IMR-90 (cell line): ENCODE data around the gene LCNL1. TPM values are rescaled to one million over a fixed set of nuclear protein-coding genes. Genes with fewer than 3 reads are reported as not detected.
A peak's percentile ranks its signal among the peaks of the same experiment; 100 is the strongest.

ENCODE experiments used
- ATAC-seq: fragments of 200-7000 bp; cut with Tn5 transposase; 2 replicates; pipeline ENCODE4 v1.9.1; 2020; ENCODE audit warnings: low read depth, mild to moderate bottlenecking, moderate library complexity
- BruUV-seq: library from RNA; stranded (reverse); fragments of 400-500 nt; replicated peaks from 2 replicates; lab custom pipeline; 2021; lab: Mats Ljungman, UMichigan
- CTCF ChIA-PET: fragments of 300-600 bp; formaldehyde crosslinking; extraction: SDS; loops from one replicate; lab custom pipeline; 2021; ENCODE audit warnings: antibody characterized with exemption; lab: Yijun Ruan, JAX
- POLR2A ChIA-PET: fragments of 300-600 bp; sonication (Branson Sonifier 250); formaldehyde crosslinking; loops from one replicate; lab custom pipeline; 2022; ENCODE audit warnings: antibody characterized with exemption; ENCODE audit not compliant: unreplicated experiment; lab: Charles Lee
- DNase-seq: peaks from one replicate; pipeline ENCODE4 v3.0.0; 2013
- H2AFZ ChIP-seq: replicated peaks from 2 replicates; pipeline ENCODE3; 2013; ENCODE audit warnings: low read length, mild to moderate bottlenecking; ENCODE audit not compliant: poor library complexity
- H2AK5ac ChIP-seq: 2 replicates; pipeline ENCODE4 v1.6.1; 2013; ENCODE audit warnings: low read depth, low read length, inconsistent platforms
- H2AK9ac ChIP-seq: replicated peaks from 2 replicates; pipeline ENCODE3; 2013; ENCODE audit warnings: mild to moderate bottlenecking, low read depth, low read length, moderate library complexity; ENCODE audit not compliant: poor library complexity
- H2BK120ac ChIP-seq: 2 replicates; pipeline ENCODE4 v1.6.1; 2013; ENCODE audit warnings: low read depth, low read length, inconsistent platforms
- H2BK15ac ChIP-seq: 3 replicates; pipeline ENCODE4 v1.6.1; 2013; ENCODE audit warnings: low read depth, low read length, inconsistent platforms
- H2BK20ac ChIP-seq: 2 replicates; pipeline ENCODE4 v1.6.1; 2013; ENCODE audit warnings: low read depth, mild to moderate bottlenecking, inconsistent platforms, low read length, moderate library complexity
- H2BK5ac ChIP-seq: 2 replicates; pipeline ENCODE4 v1.6.1; 2013; ENCODE audit warnings: mild to moderate bottlenecking, low read depth, low read length, inconsistent platforms; ENCODE audit not compliant: poor library complexity, severe bottlenecking
- H3K14ac ChIP-seq: replicated peaks from 2 replicates; pipeline ENCODE4 v1.6.1; 2013; ENCODE audit warnings: low read depth, low read length, inconsistent platforms
- H3K18ac ChIP-seq: 2 replicates; pipeline ENCODE4 v1.6.1; 2013; ENCODE audit warnings: low read depth, low read length, control low read depth
- H3K23ac ChIP-seq: 2 replicates; pipeline ENCODE4 v1.6.1; 2013; ENCODE audit warnings: low read depth, low read length, inconsistent platforms
- H3K27ac ChIP-seq: 2 replicates; pipeline ENCODE4 v1.5.1; 2013; ENCODE audit warnings: mild to moderate bottlenecking, control low read depth, low read length; ENCODE audit not compliant: insufficient read depth
- H3K27me3 ChIP-seq: 2 replicates; pipeline ENCODE4 v1.6.1; 2013; ENCODE audit warnings: low read length; ENCODE audit not compliant: control insufficient read depth, insufficient read depth
- H3K36me3 ChIP-seq: 2 replicates; pipeline ENCODE4 v1.6.1; 2013; ENCODE audit warnings: low read length, mixed read lengths; ENCODE audit not compliant: control insufficient read depth, insufficient read depth
- H3K4ac ChIP-seq: 2 replicates; pipeline ENCODE4 v1.6.1; 2013; ENCODE audit warnings: low read depth, low read length, inconsistent platforms
- H3K4me1 ChIP-seq: 2 replicates; pipeline ENCODE4 v1.6.1; 2013; ENCODE audit warnings: low read length, mixed read lengths; ENCODE audit not compliant: control insufficient read depth, insufficient read depth
- H3K4me2 ChIP-seq: 2 replicates; pipeline ENCODE4 v1.6.1; 2013; ENCODE audit warnings: low read depth, mild to moderate bottlenecking, control low read depth, low read length, moderate library complexity
- H3K4me3 ChIP-seq: 2 replicates; pipeline ENCODE4 v1.5.1; 2013; ENCODE audit warnings: low read depth, mild to moderate bottlenecking, control low read depth, low read length, moderate library complexity; ENCODE audit not compliant: insufficient read depth
- H3K56ac ChIP-seq: 2 replicates; pipeline ENCODE4 v1.6.1; 2013; ENCODE audit warnings: low read length, inconsistent platforms; ENCODE audit not compliant: insufficient read depth; ENCODE audit errors: extremely low read depth
- H3K79me1 ChIP-seq, 2 experiments: 2 replicates each; pipeline ENCODE4 v1.6.1; 2013; ENCODE audit warnings: low read length in 2 of 2, inconsistent platforms in 1 of 2, low read depth in 1 of 2
- H3K9ac ChIP-seq: 2 replicates; pipeline ENCODE4 v1.6.1; 2013; ENCODE audit warnings: low read depth, low read length, control low read depth
- H3K9me1 ChIP-seq: 2 replicates; pipeline ENCODE4 v1.6.1; 2013; ENCODE audit warnings: low read length, inconsistent platforms; ENCODE audit not compliant: insufficient read depth
- H3K9me3 ChIP-seq: 2 replicates; pipeline ENCODE4 v1.6.1; 2013; ENCODE audit warnings: low read length; ENCODE audit not compliant: control insufficient read depth, insufficient read depth
- H4K20me1 ChIP-seq: 2 replicates; pipeline ENCODE4 v1.6.1; 2013; ENCODE audit warnings: low read length, inconsistent platforms; ENCODE audit not compliant: insufficient read depth
- H4K5ac ChIP-seq: 2 replicates; pipeline ENCODE4 v1.6.1; 2013; ENCODE audit warnings: mild to moderate bottlenecking, low read depth, low read length, control low read depth
- H4K8ac ChIP-seq, 2 experiments: 2 replicates each; pipeline ENCODE4 v1.6.1; 2013; ENCODE audit warnings: low read depth in 2 of 2, low read length in 2 of 2, control low read depth in 1 of 2, inconsistent platforms in 1 of 2
- H4K91ac ChIP-seq: 2 replicates; pipeline ENCODE4 v1.6.1; 2013; ENCODE audit warnings: low read depth, low read length, inconsistent platforms; ENCODE audit not compliant: insufficient read depth
- CEBPB ChIP-seq: IDR thresholded peaks from 2 replicates; pipeline ENCODE4 v1.6.1; 2012; ENCODE audit warnings: low read depth, low read length, improper control_type of control experiment
- CTCF ChIP-seq: conservative IDR thresholded peaks from 2 replicates; pipeline ENCODE4 v1.5.1; 2012; ENCODE audit warnings: mild to moderate bottlenecking, low read depth, low read length, improper control_type of control experiment
- ELK1 ChIP-seq: fragments of 150-350 bp; IDR thresholded peaks from 2 replicates; pipeline ENCODE4 v1.6.1; 2016; ENCODE audit warnings: low read depth, mild to moderate bottlenecking, low read length, moderate library complexity, borderline replicate concordance
- FOS ChIP-seq: fragments of 150-350 bp; IDR thresholded peaks from 2 replicates; pipeline ENCODE4 v1.6.1; 2016; ENCODE audit warnings: low read depth, low read length
- POLR2A ChIP-seq: IDR thresholded peaks from 2 replicates; pipeline ENCODE4 v1.6.1; 2012; ENCODE audit warnings: mild to moderate bottlenecking, low read depth, low read length
- RAD21 ChIP-seq: IDR thresholded peaks from 2 replicates; pipeline ENCODE4 v1.6.1; 2012; ENCODE audit warnings: low read length, improper control_type of control experiment
- RCOR1 ChIP-seq: IDR thresholded peaks from 2 replicates; pipeline ENCODE4 v1.6.1; 2012; ENCODE audit warnings: mild to moderate bottlenecking, low read length, improper control_type of control experiment; ENCODE audit not compliant: insufficient replicate concordance
- RFX5 ChIP-seq: IDR thresholded peaks from 2 replicates; pipeline ENCODE4 v1.8.0; 2012; ENCODE audit warnings: low read depth, mild to moderate bottlenecking, low read length, moderate library complexity
- WGBS, 2 experiments: methylation state at CpG; one replicate each; pipeline versions ENCODE4 v1.1.5 to v1.1.7; 2013; ENCODE audit warnings: missing lambda C conversion rate in 2 of 2; ENCODE audit not compliant: insufficient read length in 1 of 2; ENCODE audit errors: extremely low coverage in 2 of 2; 5-methylcytosine and 5-hydroxymethylcytosine counted together
- dilution Hi-C: fragments of 300-500 bp; cut with HindIII; formaldehyde crosslinking; loops from one replicate; pipeline ENCODE4 v1.14.3; 2018; ENCODE audit warnings: low sequenced_read_pairs; ENCODE audit not compliant: unreplicated experiment
- in situ Hi-C: fragments of 300-500 bp; cut with MboI; formaldehyde crosslinking; loops from 3 replicates; pipeline ENCODE4 v1.14.3; 2019; ENCODE audit warnings: low sequenced_read_pairs, inconsistent platforms, mixed read lengths
- intact Hi-C: fragments of 100-400 bp; cut with micrococcal nuclease; formaldehyde crosslinking; loops from 2 replicates; pipeline ENCODE4 v1.10.0; 2022
- polyA plus RNA-seq, 3 experiments: library from polyadenylated mRNA; depleted of rRNA; stranded (reverse); fragments of >200 nt; gene quantifications; 2 replicates each; pipeline ENCODE4 v1.2.3, GENCODE V29; 2012; ENCODE audit warnings: low replicate concordance in 1 of 3
- total RNA-seq: library from RNA; depleted of rRNA; stranded (reverse); fragments of >200 nt; gene quantifications from 2 replicates; pipeline ENCODE4 v1.2.3, GENCODE V29; 2012

The LCNL1 gene
- total and polyA plus RNA-seq, 2 of the 4 experiments (the other 2 are of a cell fraction) = 0.15 TPM; not detected in 1

DNA sequence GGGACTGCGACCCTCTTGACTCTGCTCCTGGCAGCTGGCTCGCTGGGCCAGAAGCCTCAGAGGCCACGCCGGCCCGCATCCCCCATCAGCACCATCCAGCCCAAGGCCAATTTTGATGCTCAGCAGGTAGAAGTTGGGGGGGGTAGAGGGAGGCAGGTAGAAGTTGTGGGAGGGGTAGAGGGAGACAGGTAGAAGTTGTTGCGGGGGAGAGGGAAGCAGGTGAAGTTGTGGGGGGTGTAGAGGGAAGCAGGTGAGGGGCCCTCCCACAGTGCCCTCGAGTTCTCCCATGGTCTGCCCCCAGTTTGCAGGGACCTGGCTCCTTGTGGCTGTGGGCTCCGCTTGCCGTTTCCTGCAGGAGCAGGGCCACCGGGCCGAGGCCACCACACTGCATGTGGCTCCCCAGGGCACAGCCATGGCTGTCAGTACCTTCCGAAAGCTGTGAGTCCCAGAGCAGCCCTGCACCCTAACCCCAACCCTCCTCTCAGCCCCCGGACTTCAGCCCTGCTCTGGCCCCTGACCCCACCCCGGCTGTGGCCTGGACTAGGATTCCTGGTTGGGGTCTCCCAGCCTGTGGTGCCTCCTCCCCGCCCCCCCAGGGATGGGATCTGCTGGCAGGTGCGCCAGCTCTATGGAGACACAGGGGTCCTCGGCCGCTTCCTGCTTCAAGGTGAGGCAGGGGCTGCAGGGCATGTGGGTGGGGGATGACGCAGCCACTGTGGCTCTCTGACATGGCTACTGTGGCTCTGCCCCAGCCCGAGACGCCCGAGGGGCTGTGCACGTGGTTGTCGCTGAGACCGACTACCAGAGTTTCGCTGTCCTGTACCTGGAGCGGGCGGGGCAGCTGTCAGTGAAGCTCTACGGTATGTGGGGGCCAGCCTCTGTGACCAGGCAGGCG is 37.2 kb upstream of the LCNL1 start:
- H3K4me2 ChIP-seq = no peak overlapping the region
- H3K27ac ChIP-seq = no peak overlapping the region
- ChIA-PET CTCF (interaction anchor here (0.7 kb wide), 1 partner anchor 27 kb away, joined by 4 read pairs; no protein-coding TSS in a partner anchor), POLR2A (no interaction called here)
- no peak overlapping the region; a peak in 1 of 4 replicates for H4K8ac ChIP-seq
- DNase-seq (no peak), ATAC-seq (no peak)
- H3K36me3 ChIP-seq = peaks cover 24% of the 10 kb centered on the region
- intact Hi-C loops = loop anchor here (2.0 kb wide), 1 partner anchor 97 kb away; the partner anchor contains the start of gene PHPT1
- H3K4me3 ChIP-seq = no peak overlapping the region
- H3K9me1 ChIP-seq = peaks cover 4% of the 10 kb centered on the region
- H3K4me1 ChIP-seq = peaks cover 4% of the 10 kb centered on the region
- H3K4ac ChIP-seq = no peak overlapping the region
- peak overlapping the region; percentile 33 for H2AK9ac ChIP-seq
- H3K56ac ChIP-seq = no peak overlapping the region
- peaks cover 15% of the 10 kb centered on the region for H4K20me1 ChIP-seq
- H4K5ac ChIP-seq = no peak overlapping the region; the same call in 1 of the 2 replicates
- no peak overlapping the region for H2BK120ac ChIP-seq
- no peaks in the 10 kb centered on the region for H3K27me3 ChIP-seq
- H3K18ac ChIP-seq = no peak overlapping the region
- H2BK15ac ChIP-seq = no peak overlapping the region
- dilution Hi-C loops = no loop called here
- peaks cover 0 to 28% of the 10 kb centered on the region in 2 experiments; a peak in 3 of 4 replicates for H3K79me1 ChIP-seq
- H3K9ac ChIP-seq = no peak overlapping the region
- in situ Hi-C loops = no loop called here
- BruUV-seq = no TSS peak
- no peak overlapping the region for H3K14ac ChIP-seq
- H2BK20ac ChIP-seq = no peak overlapping the region
- H2AK5ac ChIP-seq = no peak overlapping the region
- H4K91ac ChIP-seq = no peak overlapping the region
- WGBS, 2 experiments = 84% methylated on average over 13 of the region's 30 CpGs; no CpG with 5 or more reads in 1 of the 2 experiments
- H3K23ac ChIP-seq = no peak overlapping the region
- H3K9me3 ChIP-seq = no peaks in the 10 kb centered on the region
- no peak overlapping the region for H2BK5ac ChIP-seq
- no peak overlapping the region for H2AFZ ChIP-seq
- TF ChIP-seq CEBPB (no peak), RFX5 (no peak), RCOR1 (no peak), CTCF (no peak), POLR2A (no peak), FOS (no peak), ELK1 (no peak), RAD21 (no peak)
